Activated naive CD8-positive, alpha-beta T cell treated with anti-CD3 and anti-CD28 coated beads for 36 hours (primary cell): ENCODE results near the gene TIMM10. TPM values are rescaled to one million over a fixed set of nuclear protein-coding genes. Genes with fewer than 3 reads are reported as not detected.

Experiments
- DNase-seq: peaks from one replicate; pipeline ENCODE4 v3.0.0; 2021
- H3K27ac Mint-ChIP-seq: one replicate; pipeline ENCODE4 v1.8.0; 2022; ENCODE audit warnings: mild to moderate bottlenecking, moderate library complexity, mixed read lengths
- H3K27me3 Mint-ChIP-seq: one replicate; pipeline ENCODE4 v1.8.0; 2022; ENCODE audit warnings: mild to moderate bottlenecking, mixed read lengths
- H3K36me3 Mint-ChIP-seq: one replicate; pipeline ENCODE4 v1.8.0; 2021; ENCODE audit warnings: mild to moderate bottlenecking, mixed read lengths
- H3K4me1 Mint-ChIP-seq: one replicate; pipeline ENCODE4 v1.8.0; 2021; ENCODE audit warnings: mixed read lengths
- H3K4me3 Mint-ChIP-seq: one replicate; pipeline ENCODE4 v1.8.0; 2022; ENCODE audit warnings: mild to moderate bottlenecking, moderate library complexity, mixed read lengths
- H3K9me3 Mint-ChIP-seq: one replicate; pipeline ENCODE4 v1.8.0; 2022; ENCODE audit warnings: mixed read lengths
- total RNA-seq, 2 experiments: library from RNA; stranded (reverse); gene quantifications; one replicate each; pipeline ENCODE4 v1.2.3, GENCODE V29; 2021

TIMM10 gene
- total RNA-seq, 2 experiments from 2014 or later = 134 to 137 TPM

DNA sequence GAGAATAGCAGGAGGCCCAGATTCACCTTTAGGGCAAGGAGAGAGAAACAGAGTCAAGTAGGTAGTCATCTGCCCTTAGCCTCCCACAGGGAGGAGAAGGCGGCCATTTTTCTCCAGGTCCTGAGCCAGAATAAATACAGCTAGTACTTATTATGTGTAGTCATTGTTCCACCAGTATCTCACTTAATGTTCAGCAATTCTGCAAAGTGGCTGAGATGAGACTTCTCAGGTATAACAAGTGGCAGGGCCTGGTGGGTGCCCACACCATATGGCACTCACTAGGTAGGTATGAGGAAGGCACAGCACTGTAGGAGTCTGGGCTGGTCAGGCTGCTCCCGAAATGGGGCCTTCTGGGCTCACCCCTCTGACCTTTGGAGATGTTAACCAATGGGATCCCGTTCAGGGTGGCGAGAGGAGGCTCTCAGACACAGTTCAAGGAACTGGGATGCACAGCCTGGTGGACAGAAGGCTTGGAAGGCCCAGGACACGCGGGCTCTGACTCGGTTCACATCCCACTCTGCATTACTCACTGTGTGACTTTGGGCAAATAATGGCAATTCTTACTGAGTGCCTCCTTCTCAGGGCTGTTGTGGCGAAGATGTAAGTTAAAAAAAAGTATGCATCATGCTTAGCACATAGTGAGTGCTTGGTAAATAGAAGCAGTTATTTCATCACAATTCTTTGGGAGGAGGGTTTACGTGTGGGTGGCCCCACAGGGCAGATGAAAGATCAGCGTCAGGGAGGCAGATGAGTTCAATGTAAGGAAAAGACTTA is 45.1 kb downstream of the TIMM10 start:
- Mint-ChIP-seq H3K27ac (no peak overlapping the region), H3K4me3 (no peak overlapping the region), H3K27me3 (peaks cover 8% of the 10 kb centered on the region), H3K4me1 (peaks cover 4% of the 10 kb centered on the region), H3K9me3 (no peaks in the 10 kb centered on the region), H3K36me3 (peaks cover 36% of the 10 kb centered on the region)
- no peak for DNase-seq

- Mint-ChIP-seq H3K9me3 (no peaks in the 10 kb centered on the region), H3K36me3 (peaks cover 33% of the 10 kb centered on the region), H3K4me1 (peaks cover 13% of the 10 kb centered on the region), H3K4me3 (no peak overlapping the region), H3K27me3 (peaks cover 8% of the 10 kb centered on the region), H3K27ac (no peak overlapping the region)
- no peak for DNase-seq
Observed at GRCh38 chr11:57484141-57484710, 46.3 kb downstream of the TIMM10 start.

DNA sequence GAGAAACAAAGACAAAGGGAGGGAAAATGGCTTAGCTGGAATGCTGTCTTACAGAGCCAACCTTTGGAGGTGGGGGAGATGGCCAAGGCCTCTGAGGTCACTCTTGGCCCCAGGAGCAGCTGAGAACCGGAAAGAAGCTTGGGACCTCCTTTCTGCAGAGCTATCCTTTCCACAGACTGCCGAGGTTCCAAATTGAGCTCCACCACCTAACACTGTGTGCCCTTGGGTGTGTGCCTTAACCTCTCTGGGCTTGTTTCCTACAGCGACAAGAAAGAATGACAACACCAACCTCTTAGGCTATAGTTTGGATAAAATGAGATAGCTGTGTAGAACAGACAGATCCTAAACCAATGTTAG is 47.0 kb downstream of the TIMM10 start:
- no peak for DNase-seq
- Mint-ChIP-seq H3K27ac (no peak overlapping the region), H3K9me3 (no peaks in the 10 kb centered on the region), H3K4me3 (no peak overlapping the region), H3K27me3 (peaks cover 8% of the 10 kb centered on the region), H3K4me1 (peaks cover 13% of the 10 kb centered on the region), H3K36me3 (peaks cover 26% of the 10 kb centered on the region)

DNA sequence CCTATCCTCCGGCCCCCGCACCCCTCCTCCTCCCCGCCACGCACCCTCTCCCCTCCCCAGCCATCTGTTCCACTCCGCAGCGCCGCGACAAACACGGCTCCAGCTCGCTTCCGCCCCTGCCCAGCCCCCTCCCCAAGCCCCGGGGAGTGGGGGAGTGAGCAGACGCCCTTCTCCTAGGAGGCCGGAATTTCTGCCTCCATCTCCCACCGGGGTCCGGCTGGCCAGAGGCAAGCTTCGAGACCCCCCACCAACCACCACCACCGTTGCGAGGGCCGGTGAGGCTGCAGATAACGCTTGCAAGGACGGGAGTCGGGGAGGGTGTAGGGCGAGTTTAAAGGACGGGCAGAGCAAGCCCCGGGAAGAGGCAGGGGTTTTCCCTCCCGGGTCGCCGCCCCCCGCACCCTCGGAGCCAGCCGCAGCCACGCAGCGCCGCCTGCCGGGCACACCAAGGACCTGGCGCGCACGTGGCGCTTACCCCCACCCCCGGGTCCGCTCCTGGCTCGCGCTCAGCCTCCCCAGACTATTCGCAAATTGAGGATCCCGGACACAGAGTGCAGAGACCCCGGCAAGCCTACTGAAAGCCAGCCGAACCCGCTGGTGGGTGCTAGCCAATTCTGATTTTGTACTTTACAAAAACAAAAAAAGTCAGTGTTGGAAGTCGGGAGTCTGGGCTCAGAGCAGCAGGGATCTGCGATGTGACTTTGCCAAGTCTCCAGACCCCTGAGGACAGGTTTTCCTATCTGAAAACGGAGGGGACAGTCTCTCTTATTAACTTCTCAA is 47.6 kb downstream of the TIMM10 start:
- peaks cover 11% of the 10 kb centered on the region for H3K27me3 Mint-ChIP-seq
- peaks cover 21% of the 10 kb centered on the region for H3K36me3 Mint-ChIP-seq
- H3K9me3 Mint-ChIP-seq = no peaks in the 10 kb centered on the region
- peaks cover 13% of the 10 kb centered on the region for H3K4me1 Mint-ChIP-seq
- no peak overlapping the region for H3K27ac Mint-ChIP-seq
- peak; percentile 84 for DNase-seq
- H3K4me3 Mint-ChIP-seq = peak overlapping the region; percentile 35

DNA sequence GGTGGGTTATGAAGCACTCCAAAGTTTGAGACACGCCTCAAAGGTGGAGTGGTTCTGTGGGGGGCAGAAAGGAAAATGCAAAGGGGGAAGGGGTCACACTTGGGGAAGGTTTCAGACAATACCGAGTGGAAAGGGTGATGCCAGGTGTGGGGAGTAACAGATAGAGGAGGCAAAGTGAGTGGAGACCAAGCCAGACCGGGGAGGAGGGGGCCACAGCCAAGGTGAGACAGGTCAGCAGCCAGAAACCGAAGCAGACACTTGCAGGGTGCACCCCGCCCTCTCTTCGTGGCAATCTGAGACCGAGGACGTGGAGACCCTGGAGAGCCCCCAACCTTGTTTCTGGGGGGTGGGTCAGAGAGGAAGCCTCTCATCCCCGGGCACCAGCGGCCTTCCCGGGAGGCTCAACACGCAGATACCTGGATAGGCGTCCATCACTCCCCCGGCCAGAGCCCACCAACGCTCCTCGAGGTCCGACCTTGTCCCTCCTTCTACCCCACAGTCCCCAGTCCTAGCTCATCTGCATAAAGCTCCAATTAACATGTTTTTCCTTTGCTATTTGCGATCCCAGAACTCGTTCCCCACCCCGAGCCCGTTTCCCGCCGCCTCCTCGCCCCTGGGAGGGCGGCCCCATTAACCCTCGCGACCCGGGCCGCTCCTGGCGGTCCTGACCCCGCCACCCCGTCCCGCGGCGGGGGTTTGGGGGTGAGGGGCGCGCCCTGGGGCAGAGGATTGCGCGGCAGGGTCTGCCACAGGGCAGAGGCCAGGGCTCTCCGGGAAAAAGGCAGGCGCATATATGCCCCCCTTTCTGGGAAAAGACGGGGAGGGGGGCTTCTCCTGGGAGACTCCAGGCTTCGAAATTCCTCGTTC is 48.4 kb downstream of the TIMM10 start:
- Mint-ChIP-seq H3K4me3 (no peak overlapping the region), H3K4me1 (peaks cover 14% of the 10 kb centered on the region), H3K27ac (no peak overlapping the region), H3K36me3 (peaks cover 13% of the 10 kb centered on the region), H3K9me3 (no peaks in the 10 kb centered on the region), H3K27me3 (peaks cover 12% of the 10 kb centered on the region)
- no peak for DNase-seq

GRCh38 chr11:57481315-57481714 is 49.2 kb downstream of the TIMM10 start:
- Mint-ChIP-seq H3K27me3 (peaks cover 12% of the 10 kb centered on the region), H3K4me1 (peaks cover 18% of the 10 kb centered on the region), H3K4me3 (no peak overlapping the region), H3K27ac (no peak overlapping the region), H3K9me3 (no peaks in the 10 kb centered on the region), H3K36me3 (peaks cover 13% of the 10 kb centered on the region)
- DNase-seq = no peak

DNA sequence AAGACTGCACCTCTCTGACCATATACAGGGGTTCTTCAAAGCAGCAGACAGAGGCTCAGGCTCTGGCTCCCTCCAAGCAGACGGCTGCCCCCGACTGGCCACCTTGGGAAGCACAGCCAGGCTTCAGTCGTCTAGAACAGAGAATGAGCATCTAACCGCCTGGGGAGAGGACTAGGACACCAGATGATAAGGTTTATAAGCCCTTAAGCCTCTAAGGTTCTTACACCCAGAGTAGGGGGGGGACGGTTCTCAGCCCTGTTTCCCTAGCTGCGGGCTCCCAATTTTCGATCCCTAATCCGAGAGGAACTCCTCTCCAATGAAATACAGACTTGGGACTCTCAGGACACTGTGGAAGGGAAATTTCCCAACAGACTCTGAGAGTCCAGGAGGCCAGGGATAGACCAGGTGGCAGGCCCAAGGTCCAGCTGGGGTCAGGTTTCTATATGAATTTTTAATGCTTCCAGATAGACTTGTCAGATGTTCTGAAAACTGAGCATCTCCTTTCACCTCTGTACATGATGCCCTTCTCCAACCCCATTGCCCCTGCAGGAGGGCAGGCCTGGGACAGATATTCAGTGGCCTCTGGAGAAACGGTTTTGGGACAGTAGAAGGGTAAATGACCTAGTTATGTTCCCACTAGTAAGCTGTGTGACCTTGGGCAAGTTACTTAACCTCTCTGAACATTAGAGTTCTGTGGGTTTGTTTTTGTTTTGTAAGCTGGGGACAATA is 50.0 kb downstream of the TIMM10 start:
- Mint-ChIP-seq H3K27me3 (peaks cover 12% of the 10 kb centered on the region), H3K9me3 (no peaks in the 10 kb centered on the region), H3K36me3 (peaks cover 11% of the 10 kb centered on the region), H3K4me1 (peaks cover 23% of the 10 kb centered on the region), H3K4me3 (no peak overlapping the region), H3K27ac (no peak overlapping the region)
- DNase-seq = peak; percentile 76

- Mint-ChIP-seq H3K27ac (no peak overlapping the region), H3K4me3 (no peak overlapping the region), H3K4me1 (peaks cover 28% of the 10 kb centered on the region), H3K9me3 (no peaks in the 10 kb centered on the region), H3K36me3 (peaks cover 5% of the 10 kb centered on the region), H3K27me3 (peaks cover 12% of the 10 kb centered on the region)
- no peak for DNase-seq
Observed at GRCh38 chr11:57479911-57480310, 50.6 kb downstream of the TIMM10 start.

GRCh38 chr11:57479021-57479663 is 51.4 kb downstream of the TIMM10 start:
- Mint-ChIP-seq H3K4me3 (no peak overlapping the region), H3K36me3 (no peaks in the 10 kb centered on the region), H3K4me1 (peaks cover 33% of the 10 kb centered on the region), H3K27me3 (peaks cover 12% of the 10 kb centered on the region), H3K27ac (no peak overlapping the region), H3K9me3 (no peaks in the 10 kb centered on the region)
- DNase-seq = no peak

Other genes with a start within 250 kb of the TIMM10 start
- 10 to 100 TPM; 20.8 to 22.1 TPM for gene TNKS1BP1, start 205.8 kb downstream of the TIMM10 start, total RNA-seq
- 100 to 1,000 TPM; 318 to 332 TPM for gene SSRP1, start 194.9 kb downstream of the TIMM10 start, total RNA-seq
- not detected for gene P2RX3, start 192.4 kb downstream of the TIMM10 start, total RNA-seq
- not detected for gene PRG3, start 149.6 kb downstream of the TIMM10 start, total RNA-seq
- 1 to 10 TPM in 1 of 2 experiments, under 1 TPM in 1; 0.54 to 2.1 TPM for gene PRG2, start 140.1 kb downstream of the TIMM10 start, total RNA-seq
- gene SLC43A3, start 103.6 kb downstream of the TIMM10 start, total RNA-seq = 100 to 1,000 TPM; 331 to 348 TPM
- under 1 TPM; 0.43 to 0.44 TPM for gene RTN4RL2, start 70.2 kb downstream of the TIMM10 start, total RNA-seq
- 10 to 100 TPM; 36.8 to 37.1 TPM for gene SLC43A1, start 15.1 kb downstream of the TIMM10 start, total RNA-seq
- gene SMTNL1, start 6.8 kb upstream of the TIMM10 start, total RNA-seq = not detected
- gene UBE2L6, start 36.9 kb upstream of the TIMM10 start, total RNA-seq = 100 to 1,000 TPM; 200 to 208 TPM
- under 1 TPM; 0.41 to 0.68 TPM for gene SERPING1, start 66.9 kb upstream of the TIMM10 start, total RNA-seq
- under 1 TPM; 0.38 to 0.56 TPM for gene YPEL4, start 119.2 kb upstream of the TIMM10 start, total RNA-seq
- 10 to 100 TPM; 22.0 to 22.2 TPM for gene CLP1, start 127.0 kb upstream of the TIMM10 start, total RNA-seq
- gene ZDHHC5, start 137.4 kb upstream of the TIMM10 start, total RNA-seq = 10 to 100 TPM; 74.0 to 78.6 TPM
- 10 to 100 TPM; 13.8 to 14.9 TPM for gene MED19, start 181.5 kb upstream of the TIMM10 start, total RNA-seq
- 10 to 100 TPM; 94.9 to 99.1 TPM for gene TMX2, start 181.8 kb upstream of the TIMM10 start, total RNA-seq
- 100 to 1,000 TPM; 255 to 290 TPM for gene SELENOH, start 210.7 kb upstream of the TIMM10 start, total RNA-seq
- not detected for gene BTBD18, start 221.1 kb upstream of the TIMM10 start, total RNA-seq
- 1 to 10 TPM; 6.4 to 8.2 TPM for gene CTNND1, start 231.0 kb upstream of the TIMM10 start, total RNA-seq